HG02938 (cell line): ENCODE data around the gene GRPEL1.
A peak's percentile ranks its signal among the peaks of the same experiment; 100 is the strongest.

Experiments used
- ATAC-seq: cut with Tn5 transposase; IDR thresholded peaks from one replicate; pipeline ENCODE4 v1.9.1; 2021; ENCODE audit warnings: mild to moderate bottlenecking, moderate library complexity; ENCODE audit not compliant: unreplicated experiment

Gene GRPEL1

DNA sequence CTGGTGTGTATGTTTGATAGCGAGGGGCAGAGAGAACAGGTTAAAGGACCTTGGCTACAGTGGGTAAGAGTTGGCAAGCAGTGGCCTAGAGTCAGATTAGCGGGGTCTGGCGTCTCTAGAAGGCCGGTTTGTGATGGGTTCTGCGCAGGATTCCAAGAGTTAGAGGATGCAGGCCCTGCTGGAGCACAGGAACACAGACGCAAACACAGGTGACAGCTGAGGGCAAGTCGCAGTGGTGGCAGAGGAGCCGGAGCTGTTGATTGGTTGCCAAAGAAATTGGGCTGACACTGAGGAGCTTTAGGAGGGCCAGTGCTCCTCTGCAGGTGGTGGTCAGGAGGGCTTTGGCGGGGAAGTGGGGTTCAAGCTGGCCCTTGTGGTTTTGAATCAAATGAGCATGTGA is 20.9 kb downstream of the GRPEL1 start:
- ATAC-seq, result no peak

DNA sequence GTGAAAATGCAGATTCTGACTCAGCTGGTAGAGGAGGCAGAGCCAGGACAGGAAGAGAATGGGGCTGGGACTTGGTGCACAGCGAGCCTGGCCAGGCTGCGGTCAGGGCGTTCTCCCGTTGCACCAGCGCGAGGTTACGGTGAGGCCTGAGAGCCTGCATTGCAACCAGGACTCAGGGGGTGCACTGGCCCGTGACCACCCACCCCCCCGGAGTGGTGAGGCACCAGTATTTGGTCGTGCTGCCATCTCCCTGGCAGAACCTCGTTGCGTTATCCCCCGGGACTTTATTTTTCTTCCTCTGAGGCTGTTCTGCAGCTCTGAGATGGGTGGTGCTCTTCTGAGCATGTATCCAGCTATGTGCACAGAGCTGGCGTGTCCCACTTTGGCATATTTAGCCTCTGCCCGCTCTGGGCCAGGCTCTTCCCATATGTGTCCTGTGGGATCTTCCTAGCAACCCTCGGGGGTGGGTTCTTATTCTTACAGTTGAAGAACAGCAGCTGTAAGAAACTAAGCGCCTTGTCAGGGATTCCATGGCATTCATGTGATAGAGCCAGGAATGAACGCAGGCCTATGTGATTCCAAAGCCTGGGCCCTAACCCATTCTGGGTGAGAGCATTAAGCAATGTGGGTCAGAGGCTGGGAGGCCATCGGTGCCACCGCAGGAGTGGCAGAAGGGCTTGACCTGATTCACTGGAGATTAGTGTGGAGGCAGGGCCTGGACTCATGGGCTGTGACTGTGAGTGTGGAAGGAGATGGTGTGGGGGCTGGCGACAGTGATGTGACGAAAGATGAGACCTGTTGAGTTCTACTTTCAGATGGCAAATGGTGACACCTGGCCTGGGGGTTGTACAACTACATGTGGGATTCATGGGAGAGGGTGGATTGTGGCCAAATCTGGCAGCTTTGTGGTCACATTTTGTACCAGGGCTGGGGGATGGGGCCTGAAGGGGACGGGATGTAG is 21.6 kb downstream of the GRPEL1 start:
- ATAC-seq, result no peak

DNA sequence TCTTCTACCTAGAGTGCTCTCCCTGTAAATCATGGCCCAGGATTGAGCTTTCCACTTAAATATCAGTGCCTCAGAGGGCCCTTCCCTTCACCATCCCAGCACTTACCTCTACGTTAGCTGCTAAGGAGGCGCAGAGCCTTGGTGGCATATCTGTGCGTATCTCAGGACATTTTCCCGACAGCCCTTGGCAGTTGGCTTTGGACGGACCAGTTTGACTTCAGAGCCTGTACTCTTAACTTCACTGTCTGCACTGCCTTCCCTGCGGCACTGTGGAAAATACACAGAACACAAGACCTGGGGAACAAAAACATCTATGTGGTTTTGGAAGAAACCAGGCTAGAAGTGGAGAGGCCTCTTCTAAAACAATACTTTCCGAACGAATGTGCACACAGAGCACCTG is 22.3 kb downstream of the GRPEL1 start:
- ATAC-seq, result no peak

DNA sequence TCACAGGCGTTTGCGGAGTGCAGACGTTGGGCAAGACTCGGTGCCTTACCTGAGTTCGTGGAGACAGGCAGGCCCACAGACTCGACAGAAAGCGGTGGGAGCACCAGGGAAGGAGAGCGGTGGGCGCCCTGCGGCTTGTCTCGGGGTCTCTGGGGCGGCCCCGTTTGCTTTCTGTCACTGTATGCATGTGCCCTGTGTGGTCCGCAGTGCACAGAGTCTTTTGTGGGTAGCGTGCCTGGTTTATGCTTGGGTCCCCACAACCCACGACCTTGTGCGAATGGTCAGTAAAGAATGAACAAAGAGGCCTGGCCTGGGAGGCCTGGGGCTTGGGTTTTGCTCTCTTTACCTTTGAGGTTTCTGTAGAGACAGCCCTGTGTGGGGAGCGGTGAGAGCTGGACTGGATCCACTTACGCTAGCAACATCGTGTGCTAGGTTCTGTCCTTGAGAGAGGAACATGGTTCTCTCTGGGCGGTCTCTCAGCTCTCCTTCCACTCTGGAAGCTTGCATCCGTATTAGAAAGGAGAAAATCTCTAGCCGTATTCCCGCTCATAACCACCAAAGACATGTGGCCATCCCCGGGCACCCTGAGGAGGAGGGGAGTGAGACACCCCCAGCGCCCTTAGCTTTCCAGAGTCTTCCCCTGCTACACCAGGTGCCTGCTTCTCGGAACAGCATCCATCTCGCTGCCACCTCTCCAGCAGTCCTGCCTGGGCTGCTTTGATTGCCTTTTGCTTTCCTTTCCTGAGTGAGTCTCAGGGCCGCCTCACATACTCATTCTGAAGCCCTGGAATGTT is 23.5 kb downstream of the GRPEL1 start:
- ATAC-seq, result no peak

DNA sequence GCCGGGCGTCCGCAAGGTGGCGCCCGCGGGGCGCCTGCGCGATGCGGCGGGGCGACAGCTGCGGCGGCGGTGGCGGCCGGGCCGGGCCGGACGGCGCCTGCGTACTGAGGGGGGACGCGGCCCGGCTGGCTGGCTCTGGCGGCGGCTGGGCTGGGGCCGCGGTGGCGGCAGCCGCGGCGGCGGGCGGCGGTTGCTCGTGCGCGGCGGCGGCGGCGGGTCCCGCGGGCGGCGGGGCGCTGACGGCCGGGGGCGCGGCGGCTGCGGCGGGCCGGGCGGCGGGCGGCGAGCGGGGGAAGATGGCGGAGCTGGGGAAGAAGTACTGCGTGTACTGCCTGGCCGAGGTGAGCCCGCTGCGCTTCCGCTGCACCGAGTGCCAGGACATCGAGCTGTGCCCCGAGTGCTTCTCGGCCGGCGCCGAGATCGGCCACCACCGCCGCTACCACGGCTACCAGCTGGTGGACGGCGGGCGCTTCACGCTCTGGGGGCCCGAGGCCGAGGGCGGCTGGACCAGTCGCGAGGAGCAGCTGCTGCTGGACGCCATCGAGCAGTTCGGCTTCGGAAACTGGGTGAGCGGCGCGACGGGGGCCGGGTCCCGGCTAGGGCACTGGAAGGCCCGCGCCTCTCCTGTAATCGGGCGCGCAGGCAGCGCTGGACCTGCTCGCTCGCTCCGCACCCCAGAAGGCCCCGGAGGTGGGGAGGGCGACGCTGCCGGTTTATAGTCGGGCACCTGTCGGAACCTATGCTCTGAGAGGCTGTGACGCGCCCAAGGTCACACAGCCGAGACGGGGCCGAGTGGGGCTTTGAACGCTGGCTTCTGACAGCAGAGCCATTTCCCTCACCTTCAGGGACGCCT is 24.4 kb downstream of the GRPEL1 start, which contains the start of gene TADA2B:
TSS of gene TADA2B (plus strand) at position 89 of the 853 bp plus-strand sequence. CDS start at position 297, 208 bp downstream.
- peak; percentile 35 for ATAC-seq

DNA sequence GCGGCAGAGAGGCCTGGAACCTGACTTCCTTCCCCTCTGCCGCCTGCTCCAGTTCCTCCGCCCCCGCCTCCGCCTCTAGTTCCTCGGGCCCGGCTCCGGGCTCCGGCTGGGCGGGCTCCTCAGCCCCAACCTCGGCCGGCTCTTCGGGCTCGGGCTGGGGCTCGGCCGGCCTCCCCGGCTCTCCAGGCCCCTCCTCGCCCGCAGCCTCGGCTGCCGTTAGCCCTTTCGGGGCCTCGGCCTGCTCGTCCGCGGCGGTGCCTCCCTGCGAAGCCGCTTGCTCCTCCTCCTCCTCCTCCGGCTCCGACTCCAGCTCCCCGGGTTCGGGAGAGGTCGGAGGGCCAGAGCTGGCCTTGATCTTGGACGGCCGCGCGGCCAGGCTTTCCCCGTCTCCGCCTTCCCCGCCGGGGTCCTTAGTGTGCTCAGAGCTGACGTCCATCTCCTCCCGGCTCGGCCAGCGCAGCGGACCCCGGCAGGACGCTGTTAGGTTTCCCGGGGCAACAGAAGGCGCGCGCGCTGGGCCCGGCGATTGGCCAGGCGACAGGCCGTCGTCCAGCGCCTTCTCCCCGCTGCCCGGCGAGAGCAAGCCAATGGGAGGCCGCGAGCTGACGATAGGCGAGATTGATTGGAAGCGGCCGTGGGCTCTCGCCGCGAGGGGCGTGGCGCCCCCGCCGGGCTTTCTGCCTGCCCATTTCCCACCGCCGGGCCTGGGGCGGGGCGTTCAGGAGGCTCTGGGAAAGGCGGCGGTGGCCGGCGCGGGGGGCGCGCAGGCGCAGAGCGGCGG is 25.2 kb downstream of the GRPEL1 start:
- peak; percentile 78 for ATAC-seq

DNA sequence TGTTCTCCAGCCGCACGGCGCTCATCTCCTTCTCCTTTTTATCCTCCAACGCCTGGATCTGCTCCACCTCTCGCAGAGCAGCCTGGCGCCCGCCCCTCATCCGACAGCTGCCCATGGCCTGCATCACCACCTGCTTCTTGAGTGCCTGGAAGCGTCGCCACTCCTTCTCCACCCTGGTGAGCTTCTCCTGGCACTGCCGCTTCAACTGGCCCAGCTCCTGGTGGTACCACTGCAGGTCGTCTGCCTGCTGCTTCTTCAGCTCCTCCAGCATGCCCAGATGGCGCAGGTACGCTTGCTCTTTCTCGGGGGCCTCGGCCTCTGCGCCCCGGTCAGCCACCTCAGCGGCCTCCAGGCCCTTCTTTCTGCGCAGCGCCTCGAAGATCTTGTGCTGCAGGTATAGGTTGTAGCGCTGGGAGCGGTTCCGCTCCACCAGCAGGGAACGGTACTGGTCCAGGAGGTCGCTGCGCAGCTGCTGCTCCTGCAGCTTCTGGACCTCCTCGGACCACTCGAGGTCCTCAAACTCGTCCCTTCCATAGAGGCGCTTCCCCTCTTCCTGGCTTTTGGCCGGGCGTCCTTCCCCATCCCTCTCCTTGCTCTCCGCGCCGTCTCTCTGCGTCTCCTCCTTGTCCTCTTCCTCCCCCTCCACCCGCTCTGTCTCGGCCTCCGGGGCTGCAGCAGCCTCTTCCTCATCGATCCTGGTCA is 25.9 kb downstream of the GRPEL1 start:
- ATAC-seq, result no peak

DNA sequence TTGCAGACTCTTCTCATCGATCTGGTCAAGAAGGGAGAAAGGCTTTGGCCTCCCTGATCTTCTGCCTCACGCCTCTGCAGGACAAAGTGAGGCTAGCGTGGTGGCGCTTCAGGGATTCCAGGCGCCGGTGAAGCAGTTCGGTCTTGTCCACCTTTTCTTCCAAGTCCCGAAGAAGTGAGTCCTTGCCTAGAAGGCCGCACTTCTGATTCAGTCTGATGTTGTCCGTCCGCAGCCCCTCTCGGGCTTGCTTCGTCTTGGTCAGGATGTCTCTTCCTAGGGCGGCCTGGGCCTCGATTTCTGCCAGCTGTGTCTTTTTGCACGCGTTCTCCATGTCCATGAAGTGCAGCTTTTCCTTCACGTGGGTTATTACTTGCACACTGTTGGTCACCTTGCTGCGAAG is 26.6 kb downstream of the GRPEL1 start:
- no peak for ATAC-seq

DNA sequence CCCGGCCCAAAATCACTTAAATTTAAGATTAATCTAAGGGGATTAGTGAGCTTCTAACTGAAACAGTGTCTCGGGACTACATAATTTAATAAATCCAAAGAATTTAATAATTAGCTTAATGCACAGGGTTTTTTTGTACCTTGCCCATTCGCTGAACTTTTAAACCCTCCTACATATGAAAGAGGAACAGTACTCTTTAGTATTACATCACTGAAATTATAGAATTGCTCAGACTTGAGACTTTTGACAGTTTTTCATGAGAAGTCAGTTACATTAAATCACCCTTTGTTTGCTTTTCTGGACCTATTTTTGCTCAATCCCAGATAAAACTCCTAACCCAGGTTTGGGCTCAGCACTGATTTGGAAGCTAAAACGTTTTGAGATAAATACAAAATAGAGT is 27.1 kb downstream of the GRPEL1 start:
- ATAC-seq, result no peak

DNA sequence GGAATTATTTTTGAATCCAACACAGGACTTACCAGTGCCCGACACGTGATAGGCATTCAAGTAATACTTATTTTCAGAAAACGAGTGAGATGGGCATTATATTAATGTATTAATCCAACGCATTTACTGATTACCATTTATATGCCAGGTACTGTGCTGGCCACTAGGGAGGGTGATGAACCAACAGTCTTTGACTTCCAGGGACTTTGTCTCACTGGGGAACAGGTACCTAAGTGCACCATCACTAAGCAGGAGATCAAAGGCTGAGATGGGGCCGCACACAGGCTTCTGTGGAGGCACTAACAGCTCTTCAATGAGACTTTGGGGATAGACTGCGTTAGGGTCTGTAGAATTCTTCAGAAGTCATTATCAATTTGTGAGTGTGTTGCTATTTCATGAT is 30.4 kb downstream of the GRPEL1 start:
- ATAC-seq, result no peak

DNA sequence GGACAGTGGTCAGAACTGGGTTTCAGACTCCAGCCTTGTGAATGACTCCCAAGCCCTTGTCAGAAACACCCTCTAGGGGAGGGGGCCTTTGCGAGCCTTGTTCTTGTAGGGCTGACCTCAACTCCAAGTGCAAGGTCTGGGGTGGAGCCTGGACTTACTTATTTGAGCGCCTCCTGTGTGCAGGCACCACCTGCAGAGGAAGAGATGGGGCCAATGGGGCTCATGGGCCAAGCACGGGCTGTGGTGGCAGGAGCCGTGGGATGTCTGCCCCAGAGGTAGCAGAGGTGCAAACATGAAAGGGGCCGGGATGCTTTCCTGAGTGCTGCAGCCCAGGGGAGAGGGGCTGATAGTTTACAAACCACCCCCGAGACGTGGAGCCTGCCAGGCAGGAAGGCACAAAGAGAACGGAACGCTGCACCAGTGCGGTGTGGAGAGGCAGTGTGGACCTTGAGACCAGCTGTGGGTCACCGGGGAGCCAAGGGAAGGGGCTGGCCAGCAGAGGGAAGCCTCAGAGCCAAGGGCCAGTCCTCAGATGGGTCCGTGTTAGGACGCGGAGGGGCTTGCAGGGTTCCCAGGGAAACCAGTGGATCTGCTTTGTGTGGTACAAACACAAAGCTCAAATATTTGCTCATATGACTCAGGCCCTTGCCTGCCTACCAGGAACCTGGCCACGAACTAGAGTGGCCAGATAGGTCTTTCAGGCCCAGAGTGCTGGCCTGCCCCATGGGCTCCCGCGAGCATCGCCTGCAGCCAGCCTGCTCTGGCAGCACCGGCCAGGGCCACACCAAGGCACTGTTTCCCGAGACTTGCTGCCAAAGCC is 33.4 kb downstream of the GRPEL1 start:
- no peak for ATAC-seq

DNA sequence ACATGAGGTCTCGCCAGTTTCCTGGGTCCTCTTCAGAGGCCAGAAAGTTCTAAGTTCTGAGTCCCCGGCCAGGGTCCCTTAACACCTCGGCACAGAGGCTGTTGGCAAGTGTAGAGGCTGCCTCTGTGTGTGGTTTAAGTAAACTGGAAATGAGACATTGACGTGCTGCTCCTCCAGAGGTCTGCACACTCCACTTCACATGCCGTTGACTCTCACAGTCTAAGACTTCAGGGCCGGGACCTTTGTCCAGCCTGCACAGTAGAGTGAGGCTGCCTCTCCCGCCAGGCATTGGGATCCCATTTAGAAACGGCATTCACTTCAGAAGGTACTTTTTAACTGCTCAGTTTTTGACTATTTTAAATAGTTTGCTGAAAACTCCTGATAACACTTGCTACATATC is 35.3 kb downstream of the GRPEL1 start:
- ATAC-seq, result no peak

DNA sequence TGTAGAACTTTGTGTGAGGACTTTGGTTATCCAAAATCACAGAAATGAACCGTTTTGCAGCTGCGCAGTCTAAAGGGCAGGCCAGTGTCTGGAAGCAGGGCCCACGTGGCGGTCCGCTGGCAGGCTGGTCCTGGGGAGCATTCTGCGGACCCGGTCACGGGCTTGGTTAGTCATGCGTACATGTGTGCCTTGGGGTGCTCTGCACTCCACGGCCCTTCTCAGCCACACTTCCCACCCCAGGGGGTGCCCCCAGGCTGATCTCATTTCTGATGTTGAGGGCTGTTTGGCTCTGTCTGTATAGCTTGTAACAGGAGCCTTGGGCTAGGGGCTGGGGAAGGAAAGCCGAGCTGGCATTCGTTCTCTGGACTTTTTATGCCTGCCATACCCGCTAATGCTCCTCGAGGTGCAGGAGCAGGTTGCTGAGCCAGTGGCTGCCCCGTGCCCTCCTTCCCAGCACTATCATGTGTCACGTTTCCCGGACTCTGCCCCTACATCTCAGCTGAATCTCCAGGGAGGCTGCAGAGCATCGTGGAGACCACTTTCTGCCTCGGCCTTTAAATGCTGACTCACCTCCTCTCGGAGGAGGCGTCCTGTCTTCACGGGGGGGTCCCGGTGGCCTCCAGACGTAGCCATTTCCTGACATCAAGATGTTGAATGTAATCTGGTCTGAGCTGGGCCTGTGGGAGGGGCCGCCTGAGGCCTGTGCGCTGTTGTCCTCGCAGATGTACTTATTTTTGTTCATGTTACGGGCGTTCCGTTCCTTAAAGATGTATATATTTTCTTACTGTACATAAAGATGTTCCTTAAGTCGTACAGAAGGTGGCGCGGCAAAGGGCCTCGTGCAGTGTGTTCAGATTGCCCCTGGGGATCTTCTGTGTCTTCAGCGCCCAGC is 36.1 kb downstream of the GRPEL1 start:
- no peak for ATAC-seq

DNA sequence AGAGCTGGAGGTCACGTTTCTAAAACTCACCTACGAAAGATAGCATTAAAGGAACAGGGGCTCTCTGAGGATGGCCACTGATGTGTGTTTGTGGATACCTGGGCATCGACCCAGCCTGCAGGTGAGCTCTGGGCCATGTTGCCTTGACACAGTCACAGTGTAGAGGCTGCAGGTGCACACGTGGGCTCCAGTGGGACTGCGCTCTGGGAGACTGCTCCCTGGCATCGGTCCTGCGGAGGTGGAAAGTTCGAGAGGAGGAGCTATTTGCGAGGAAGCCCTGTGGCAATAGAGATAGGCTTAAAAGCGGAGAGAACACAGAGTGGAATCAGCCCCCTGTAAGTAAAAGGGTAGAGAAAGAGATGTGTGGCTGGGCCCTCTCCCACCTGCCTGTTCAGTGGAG is 37.0 kb downstream of the GRPEL1 start:
- no peak for ATAC-seq

DNA sequence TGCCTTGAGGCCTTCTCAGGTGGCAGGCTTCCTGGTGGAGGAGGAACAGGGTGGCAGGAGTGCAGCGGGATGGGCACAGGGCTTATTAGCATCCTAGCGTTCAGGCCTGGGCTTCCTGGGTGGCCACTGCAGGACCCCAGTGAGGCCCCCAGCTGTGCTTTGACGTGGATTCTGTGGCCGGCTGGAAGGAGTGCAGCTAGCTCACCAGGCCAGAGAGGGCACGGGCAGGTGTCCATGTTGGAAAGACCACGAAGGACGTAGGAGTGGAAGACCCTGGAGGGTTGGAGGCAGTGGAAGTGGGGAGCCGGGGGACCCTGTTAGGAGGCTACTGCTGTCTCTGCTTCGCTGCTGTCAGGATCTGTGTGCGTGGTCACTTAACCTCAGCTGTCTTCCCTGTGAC is 37.9 kb downstream of the GRPEL1 start:
- ATAC-seq, result no peak

DNA sequence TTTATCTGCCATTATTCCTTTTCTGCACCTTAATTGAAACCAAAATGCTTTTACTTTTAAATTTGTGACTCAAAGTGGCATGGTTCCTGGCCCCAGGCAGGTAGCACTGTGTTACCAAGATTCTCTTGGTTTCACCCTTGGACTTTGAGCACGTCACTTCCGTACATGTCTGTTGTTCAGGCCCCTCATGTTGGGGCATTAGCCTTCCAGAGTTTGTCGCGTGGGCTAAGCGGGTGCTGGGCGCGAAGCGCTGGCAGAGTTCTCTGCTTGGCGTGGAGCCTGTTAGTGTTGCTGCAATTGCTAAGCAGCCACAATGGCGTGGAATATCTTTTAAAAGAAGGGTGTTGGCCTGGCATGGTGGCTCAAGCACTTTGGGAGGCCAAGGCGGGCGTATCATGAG is 38.7 kb downstream of the GRPEL1 start:
- no peak for ATAC-seq

DNA sequence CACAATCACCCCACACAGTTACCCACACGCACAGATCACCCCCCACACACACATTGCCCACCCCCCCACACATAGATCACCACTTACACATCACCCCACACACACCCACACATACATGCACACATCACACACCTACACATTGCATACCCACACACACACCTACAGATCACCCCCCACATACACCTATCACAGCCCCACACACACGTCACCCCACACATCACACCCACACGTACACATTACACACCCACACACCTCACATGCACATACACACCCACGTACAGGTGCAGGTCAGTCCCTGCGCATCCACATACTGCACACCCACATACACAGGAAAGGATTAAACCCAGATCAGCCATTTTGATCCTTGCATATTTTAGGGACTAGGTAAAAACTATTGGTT is 40.0 kb downstream of the GRPEL1 start:
- no peak for ATAC-seq

DNA sequence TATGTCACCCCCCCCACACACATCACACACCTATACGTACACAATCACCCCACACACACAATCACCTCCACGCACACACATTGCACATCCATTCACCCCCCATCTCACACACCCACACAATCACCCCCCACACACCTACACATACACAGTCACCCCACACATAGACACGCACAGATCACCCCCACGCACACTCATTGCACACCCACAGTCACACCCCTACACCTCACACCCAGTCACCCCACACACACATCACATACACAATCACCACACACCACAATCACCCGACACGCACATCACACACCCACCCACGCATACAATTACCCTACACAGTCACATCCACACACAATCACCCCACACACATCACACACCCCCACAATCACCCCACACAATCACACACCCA is 40.6 kb downstream of the GRPEL1 start:
- ATAC-seq, result no peak
